ENCODE measurements around the gene SMIM21. TPM values are rescaled to one million over a fixed set of nuclear protein-coding genes. Genes with fewer than 3 reads are reported as not detected.

SMIM21 gene
- polyA plus RNA-seq, 3 donors, result not detected

DNA sequence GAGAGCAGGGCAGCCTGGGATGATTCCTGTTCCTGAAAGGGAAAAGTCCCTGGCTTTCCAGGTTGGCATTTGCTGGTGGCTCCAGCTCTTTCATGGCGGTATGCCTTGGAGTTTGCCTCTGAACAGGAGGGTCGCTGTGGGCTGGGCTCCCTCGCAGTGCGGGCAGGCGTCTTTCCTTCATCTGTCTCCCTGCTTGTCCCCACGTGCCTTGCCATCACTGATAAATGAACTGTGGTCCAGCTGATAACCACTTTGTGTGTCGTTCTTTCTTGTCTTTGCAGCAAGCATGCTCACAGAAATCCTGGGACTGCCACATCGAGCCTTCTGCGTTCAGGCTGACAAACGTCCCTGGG lies 35.3 kb downstream of the SMIM21 start:
- Mint-ChIP-seq H3K27me3 (ENCODE audit: low read depth in 3 of 3) (peaks cover 3 to 8% (median 5%) of the 10 kb centered on the region in 3 donors), H3K9me3 (peaks cover 0 to 6% (median 4%) of the 10 kb centered on the region in 7 donors), H3K4me1 (no peaks in the 10 kb centered on the region), H3K36me3 (no peaks in the 10 kb centered on the region), H3K27ac (no peak overlapping the region), H3K4me3 (no peak overlapping the region)
- Histone ChIP-seq H3K27me3 (ENCODE audit: control insufficient read depth in 2 of 2, insufficient read depth in 2 of 2, low read length in 2 of 2) (peaks cover 0 to 7% of the 10 kb centered on the region in 2 donors), H4K20me1 (ENCODE audit: insufficient read depth, low read length) (no peaks in the 10 kb centered on the region), H3K79me2 (ENCODE audit: insufficient read depth, low read length) (no peaks in the 10 kb centered on the region), H3K4me3 (replicated peaks in 1 of 3; ENCODE audit: low read depth in 2 of 3, low read length in 3 of 3) (no peak overlapping the region), H3K27ac (ENCODE audit: low read depth in 1 of 2, low read length in 2 of 2) (no peak overlapping the region), H3K4me2 (replicated peaks; ENCODE audit: extremely low read depth, low read length, poor library complexity, severe bottlenecking) (no peak overlapping the region), H3K9me3 (replicated peaks in 1 of 2; ENCODE audit: control insufficient read depth in 1 of 2, insufficient read depth in 1 of 2, low read length in 2 of 2) (no peaks in the 10 kb centered on the region), H3K36me3 (replicated peaks in 1 of 2; ENCODE audit: control insufficient read depth in 1 of 2, insufficient read depth in 2 of 2, low read length in 2 of 2) (no peaks in the 10 kb centered on the region), H3K4me1 (ENCODE audit: control insufficient read depth in 1 of 2, insufficient read depth in 2 of 2, low read length in 2 of 2) (no peaks in the 10 kb centered on the region), H3K9ac (ENCODE audit: insufficient read depth, low read length, poor library complexity, severe bottlenecking) (no peak overlapping the region), H2AFZ (ENCODE audit: insufficient read depth, low read depth, low read length, poor library complexity, severe bottlenecking) (no peak overlapping the region)
- no peak for TF ChIP-seq CTCF (IDR thresholded peaks at IDR 0.05)
- WGBS (ENCODE audit: insufficient coverage), result 93% methylated on average over 10 of the region's 10 CpGs
- intact Hi-C loops (cut with micrococcal nuclease), result no loop called here
- no peak for DNase-seq

GRCh38 chr18:75391279-75392225 lies 36.0 kb downstream of the SMIM21 start:
- TF ChIP-seq CTCF (IDR thresholded peaks at IDR 0.05), result no peak
- Histone ChIP-seq H4K20me1 (ENCODE audit: insufficient read depth, low read length) (no peaks in the 10 kb centered on the region), H3K27ac (ENCODE audit: low read depth in 1 of 2, low read length in 2 of 2) (no peak overlapping the region), H3K4me1 (ENCODE audit: control insufficient read depth in 1 of 2, insufficient read depth in 2 of 2, low read length in 2 of 2) (no peaks in the 10 kb centered on the region), H3K79me2 (ENCODE audit: insufficient read depth, low read length) (no peaks in the 10 kb centered on the region), H3K27me3 (ENCODE audit: control insufficient read depth in 2 of 2, insufficient read depth in 2 of 2, low read length in 2 of 2) (peaks cover 0 to 7% of the 10 kb centered on the region in 2 donors), H2AFZ (ENCODE audit: insufficient read depth, low read depth, low read length, poor library complexity, severe bottlenecking) (no peak overlapping the region), H3K4me2 (replicated peaks; ENCODE audit: extremely low read depth, low read length, poor library complexity, severe bottlenecking) (no peak overlapping the region), H3K36me3 (replicated peaks in 1 of 2; ENCODE audit: control insufficient read depth in 1 of 2, insufficient read depth in 2 of 2, low read length in 2 of 2) (no peaks in the 10 kb centered on the region), H3K9me3 (replicated peaks in 1 of 2; ENCODE audit: control insufficient read depth in 1 of 2, insufficient read depth in 1 of 2, low read length in 2 of 2) (no peaks in the 10 kb centered on the region), H3K4me3 (replicated peaks in 1 of 3; ENCODE audit: low read depth in 2 of 3, low read length in 3 of 3) (no peak overlapping the region), H3K9ac (ENCODE audit: insufficient read depth, low read length, poor library complexity, severe bottlenecking) (no peak overlapping the region)
- H3K27me3 Mint-ChIP-seq (ENCODE audit: low read depth in 3 of 3), result peaks cover 4 to 9% (median 5%) of the 10 kb centered on the region in 3 donors
- peaks cover 0 to 6% (median 4%) of the 10 kb centered on the region in 7 donors for H3K9me3 Mint-ChIP-seq
- intact Hi-C loops (cut with micrococcal nuclease), result no loop called here
- no peak for DNase-seq
- H3K36me3 Mint-ChIP-seq, result no peaks in the 10 kb centered on the region
- no peak overlapping the region for H3K4me3 Mint-ChIP-seq
- 65% methylated on average over 8 of the region's 21 CpGs for WGBS (ENCODE audit: insufficient coverage)
- no peaks in the 10 kb centered on the region for H3K4me1 Mint-ChIP-seq
- H3K27ac Mint-ChIP-seq, result no peak overlapping the region
